ENCODE data around the gene NUBPL.
A peak's percentile ranks its signal among the peaks of the same experiment; 100 is the strongest.

NUBPL gene

GRCh38 chr14:31559939-31560338 is 1.3 kb upstream of the NUBPL start:
- no peak for TF ChIP-seq CTCF (IDR thresholded peaks at IDR 0.05; ENCODE audit: low read depth, low read length)
- H3K4me3 ChIP-seq (replicated peaks in 1 of 2; ENCODE audit: low read depth in 2 of 2, low read length in 2 of 2) = no peak overlapping the region
- DNase-seq (ENCODE audit: low read depth in 2 of 2) = no peak

GRCh38 chr14:31560759-31561154 is 447 bp upstream of the NUBPL start:
- no peak for DNase-seq (ENCODE audit: low read depth in 2 of 2)
- TF ChIP-seq CTCF (IDR thresholded peaks at IDR 0.05; ENCODE audit: low read depth, low read length) = no peak
- H3K4me3 ChIP-seq (replicated peaks in 1 of 2; ENCODE audit: low read depth in 2 of 2, low read length in 2 of 2) = peak overlapping the region; percentile 90 to 94

- no peak for TF ChIP-seq CTCF (IDR thresholded peaks at IDR 0.05; ENCODE audit: low read depth, low read length)
- no peak for DNase-seq (ENCODE audit: low read depth in 2 of 2)
- H3K4me3 ChIP-seq (replicated peaks in 1 of 2; ENCODE audit: low read depth in 2 of 2, low read length in 2 of 2) = no peak overlapping the region
Observed at GRCh38 chr14:31564194-31564593, 3.0 kb downstream of the NUBPL start.

- H3K4me3 ChIP-seq (replicated peaks in 1 of 2; ENCODE audit: low read depth in 2 of 2, low read length in 2 of 2) = no peak overlapping the region
Observed at GRCh38 chr14:31566456-31566855, 5.3 kb downstream of the NUBPL start.

GRCh38 chr14:31567655-31568054 is 6.5 kb downstream of the NUBPL start:
- no peak overlapping the region for H3K4me3 ChIP-seq (replicated peaks in 1 of 2; ENCODE audit: low read depth in 2 of 2, low read length in 2 of 2)
- DNase-seq (ENCODE audit: low read depth in 2 of 2) = peak in 1 of 2 donors; percentile 19
- no peak for TF ChIP-seq CTCF (IDR thresholded peaks at IDR 0.05; ENCODE audit: low read depth, low read length)

More at GRCh38 chr14:31566456-31566855, 5.3 kb downstream of the NUBPL start:
- no peak for DNase-seq (ENCODE audit: low read depth in 2 of 2)
- TF ChIP-seq CTCF (IDR thresholded peaks at IDR 0.05; ENCODE audit: low read depth, low read length) = no peak

- TF ChIP-seq CTCF (IDR thresholded peaks at IDR 0.05; ENCODE audit: low read depth, low read length) = no peak
- H3K4me3 ChIP-seq (replicated peaks in 1 of 2; ENCODE audit: low read depth in 2 of 2, low read length in 2 of 2) = no peak overlapping the region
- peak; percentile 63 to 72 for DNase-seq (ENCODE audit: low read depth in 2 of 2)
Observed at GRCh38 chr14:31568161-31568560, 7.0 kb downstream of the NUBPL start.

- no peak overlapping the region for H3K4me3 ChIP-seq (replicated peaks in 1 of 2; ENCODE audit: low read depth in 2 of 2, low read length in 2 of 2)
- TF ChIP-seq CTCF (IDR thresholded peaks at IDR 0.05; ENCODE audit: low read depth, low read length) = no peak
- DNase-seq (ENCODE audit: low read depth in 2 of 2) = peak; percentile 73 to 84
Observed at GRCh38 chr14:31568671-31569070, 7.5 kb downstream of the NUBPL start.
